Measurements from ENCODE around the gene MTO1. TPM values are rescaled to one million over a fixed set of nuclear protein-coding genes. Genes with fewer than 3 reads are reported as not detected.

Gene MTO1
- total and polyA plus RNA-seq, 3 experiments from 2014 or later = 34.4 to 48.1 (median 44.2) TPM

DNA sequence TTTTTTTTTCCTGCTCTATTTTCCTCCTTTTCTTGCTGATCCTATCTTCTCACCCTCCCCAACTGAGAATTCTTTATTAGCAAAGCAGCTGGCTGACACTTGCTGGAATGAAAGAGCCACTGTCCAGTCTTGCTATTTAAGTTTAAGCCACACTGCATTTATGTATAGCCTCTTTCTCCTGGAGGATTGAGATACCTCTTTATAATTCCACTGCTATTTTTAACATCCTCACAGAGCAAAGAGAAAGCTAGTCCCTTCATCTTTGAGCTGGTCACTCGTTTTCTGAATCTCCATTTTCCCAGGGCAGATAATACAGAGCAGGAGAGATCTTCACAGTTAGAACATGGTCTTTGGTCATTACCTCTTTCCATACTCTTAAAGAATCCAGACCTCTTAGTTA is 95.3 kb downstream of the MTO1 start:
- Mint-ChIP-seq H3K4me3 (no peak overlapping the region), H3K27me3 (no peaks in the 10 kb centered on the region), H3K27ac (no peak overlapping the region), H3K9me3 (no peaks in the 10 kb centered on the region), H3K36me3 (no peaks in the 10 kb centered on the region), H3K4me1 (peaks cover 0 to 9% (median 8%) of the 10 kb centered on the region in 3 donors)
- ChIA-PET CTCF (interaction anchor here (1.0 kb wide), 1 partner anchor 14 kb away, joined by 3 read pairs; no protein-coding TSS in a partner anchor), POLR2A (interaction anchor here (1.1 kb wide), 1 partner anchor 23 kb away, joined by 9 read pairs; no protein-coding TSS in a partner anchor)
- H3K4me3 ChIP-seq (ENCODE audit: low read length) = no peak overlapping the region
- no peaks in the 10 kb centered on the region for H3K9me3 ChIP-seq (ENCODE audit: low read length)
- no peak for DNase-seq
- no peaks in the 10 kb centered on the region for H3K36me3 ChIP-seq (ENCODE audit: insufficient read depth, low read length)
- H3K27ac ChIP-seq (ENCODE audit: low read depth, low read length) = no peak overlapping the region
- H3K27me3 ChIP-seq (ENCODE audit: insufficient read depth, low read length, poor library complexity, severe bottlenecking) = no peaks in the 10 kb centered on the region
- no peaks in the 10 kb centered on the region for H3K4me1 ChIP-seq (ENCODE audit: insufficient read depth, low read length)

Other genes starting within 250 kb of the MTO1 start
- gene KHDC1L, start 236.2 kb upstream of the MTO1 start, total RNA-seq = under 1 TPM in 1 of 2 experiments, not detected in 1; 0.37 TPM
- not detected for gene KHDC1L, start 236.2 kb upstream of the MTO1 start, polyA plus RNA-seq
- gene KHDC1, start 198.5 kb upstream of the MTO1 start, total RNA-seq = 1 to 10 TPM; 6.3 to 7.1 TPM
- gene KHDC1, start 198.5 kb upstream of the MTO1 start, polyA plus RNA-seq = 2.4 TPM
- not detected for gene DPPA5, start 107.5 kb upstream of the MTO1 start, total RNA-seq
- not detected for gene DPPA5, start 107.5 kb upstream of the MTO1 start, polyA plus RNA-seq
- gene KHDC3L, start 99.1 kb upstream of the MTO1 start, total RNA-seq = not detected
- gene KHDC3L, start 99.1 kb upstream of the MTO1 start, polyA plus RNA-seq = not detected
- gene OOEP, start 91.8 kb upstream of the MTO1 start, total RNA-seq = under 1 TPM in 1 of 2 experiments, not detected in 1; 0.47 TPM
- gene OOEP, start 91.8 kb upstream of the MTO1 start, polyA plus RNA-seq = not detected
- under 1 TPM; 0.71 to 0.98 TPM for gene DDX43, start 66.9 kb upstream of the MTO1 start, total RNA-seq
- 1.6 TPM for gene DDX43, start 66.9 kb upstream of the MTO1 start, polyA plus RNA-seq
- gene CGAS, start 9.4 kb upstream of the MTO1 start, total RNA-seq = 10 to 100 TPM; 48.3 to 49.3 TPM
- 13.2 TPM for gene CGAS, start 9.4 kb upstream of the MTO1 start, polyA plus RNA-seq
- 1,000 to 10,000 TPM; 8,526 to 8,727 TPM for gene EEF1A1, start 59.3 kb downstream of the MTO1 start, total RNA-seq
- 10,611 TPM for gene EEF1A1, start 59.3 kb downstream of the MTO1 start, polyA plus RNA-seq
- 1 to 10 TPM; 5.4 to 5.6 TPM for gene SLC17A5, start 192.3 kb downstream of the MTO1 start, total RNA-seq
- 9.7 TPM for gene SLC17A5, start 192.3 kb downstream of the MTO1 start, polyA plus RNA-seq
- gene CD109, start 234.5 kb downstream of the MTO1 start, total RNA-seq = 10 to 100 TPM; 22.8 to 24.5 TPM
- gene CD109, start 234.5 kb downstream of the MTO1 start, polyA plus RNA-seq = not detected

Measured in CD8-positive, alpha-beta memory T cell (primary cell).